Urothelium cell line (cell line): ENCODE data around the gene PRPF39.
A peak's percentile ranks its signal among the peaks of the same experiment; 100 is the strongest.
"Not testable (repeated sequence)": the region's sequence is repeated elsewhere in the genome, so short reads cannot be mapped to it uniquely, and the experiment has no call there.

Experiments
- DNase-seq: peaks from one replicate; pipeline ENCODE4 v3.0.0; 2011; ENCODE audit warnings: low spot score, mixed read lengths
- FAIRE-seq: peaks from 2 replicates; lab custom pipeline; 2011; peaks lifted over from hg19 to GRCh38; lab: Jason Lieb, UNC

The PRPF39 gene

GRCh38 chr14:45080416-45080968 lies 3.4 kb upstream of the PRPF39 start:
- DNase-seq, FAIRE-seq: not testable (repeated sequence)

GRCh38 chr14:45081096-45081495 lies 2.8 kb upstream of the PRPF39 start:
- not testable (repeated sequence) for FAIRE-seq

GRCh38 chr14:45082420-45082819 lies 1.5 kb upstream of the PRPF39 start:
- no peak for FAIRE-seq
- DNase-seq: no peak

More at GRCh38 chr14:45081096-45081495, 2.8 kb upstream of the PRPF39 start:
- DNase-seq: not testable (repeated sequence)

GRCh38 chr14:45083617-45083975 lies 320 bp upstream of the PRPF39 start:
- DNase-seq (no peak), FAIRE-seq (no peak)

GRCh38 chr14:45084946-45085346 lies 1.0 kb downstream of the PRPF39 start:
- FAIRE-seq (no peak), DNase-seq (no peak)

GRCh38 chr14:45089813-45090212 lies 5.9 kb downstream of the PRPF39 start:
- FAIRE-seq: no peak

GRCh38 chr14:45091710-45092109 lies 7.8 kb downstream of the PRPF39 start:
- FAIRE-seq (no peak), DNase-seq (no peak)

More at GRCh38 chr14:45089813-45090212, 5.9 kb downstream of the PRPF39 start:
- no peak for DNase-seq

- no peak for FAIRE-seq
- no peak for DNase-seq
Observed at GRCh38 chr14:45094275-45094674, 10.4 kb downstream of the PRPF39 start.

GRCh38 chr14:45095143-45095542 lies 11.2 kb downstream of the PRPF39 start:
- FAIRE-seq (no peak), DNase-seq (no peak)

- FAIRE-seq (peak; percentile 5), DNase-seq (no peak)
Observed at GRCh38 chr14:45096218-45096617, 12.3 kb downstream of the PRPF39 start.

GRCh38 chr14:45103806-45104205 lies 19.9 kb downstream of the PRPF39 start:
- FAIRE-seq (no peak), DNase-seq (no peak)

GRCh38 chr14:45104561-45104960 lies 20.6 kb downstream of the PRPF39 start:
- DNase-seq (no peak), FAIRE-seq (no peak)

GRCh38 chr14:45112896-45113781 lies 29.2 kb downstream of the PRPF39 start:
- peak; percentile 84 for FAIRE-seq

GRCh38 chr14:45114327-45114726 lies 30.4 kb downstream of the PRPF39 start:
- FAIRE-seq (no peak), DNase-seq (no peak)

More at GRCh38 chr14:45112896-45113781, 29.2 kb downstream of the PRPF39 start:
- no peak for DNase-seq

GRCh38 chr14:45118594-45118993 lies 34.7 kb downstream of the PRPF39 start:
- no peak for FAIRE-seq

GRCh38 chr14:45120096-45120495 lies 36.2 kb downstream of the PRPF39 start:
- FAIRE-seq (no peak), DNase-seq (no peak)

More at GRCh38 chr14:45118594-45118993, 34.7 kb downstream of the PRPF39 start:
- DNase-seq: no peak

- DNase-seq (no peak), FAIRE-seq (no peak)
Observed at GRCh38 chr14:45123271-45123670, 39.4 kb downstream of the PRPF39 start.

- FAIRE-seq (peak; percentile 48), DNase-seq (no peak)
Observed at GRCh38 chr14:45125754-45126153, 41.8 kb downstream of the PRPF39 start.

- FAIRE-seq (no peak), DNase-seq (no peak)
Observed at GRCh38 chr14:45128963-45129629, 45.2 kb downstream of the PRPF39 start.

GRCh38 chr14:45133683-45134050 lies 49.8 kb downstream of the PRPF39 start:
- DNase-seq (no peak), FAIRE-seq (no peak)
